Adrenal gland (tissue), 12 donors: ENCODE results near the gene HRH2. TPM values are rescaled to one million over a fixed set of nuclear protein-coding genes. Genes with fewer than 3 reads are reported as not detected.
"Not testable (repeated sequence)": the region's sequence is repeated elsewhere in the genome, so short reads cannot be mapped to it uniquely, and the experiment has no call there.

Source experiments
- DNase-seq, 7 donors: peaks; one replicate each; pipeline ENCODE4 v3.0.0-alpha.2; 2019 to 2020
- H3K27ac ChIP-seq, 5 donors: fragments of 200-600 bp; sonication (generic) in 4 of 5; 1 replicate in 3 of 5; 2 replicates in 2 of 5; pipeline versions ENCODE4 v1.5.1 to v1.8.0; 2016 to 2020; ENCODE audit warnings: mild to moderate bottlenecking in 1 of 5
- H3K27me3 ChIP-seq: fragments of 200-600 bp; 2 replicates; pipeline ENCODE4 v1.8.0; 2021
- H3K36me3 ChIP-seq, 2 donors: fragments of 200-600 bp; replicated peaks in 1 of 2; 1 replicate in 1 of 2; 2 replicates in 1 of 2; pipeline versions ENCODE4 v1.5.1 to v1.8.0; 2018 to 2022
- H3K4me1 ChIP-seq, 2 donors: fragments of 200-600 bp; replicated peaks in 1 of 2; 1 replicate in 1 of 2; 2 replicates in 1 of 2; pipeline versions ENCODE4 v1.5.1 to v1.8.0; 2018 to 2021
- H3K4me3 ChIP-seq, 4 donors: fragments of 200-600 bp; sonication (generic) in 3 of 4; one replicate each; pipeline ENCODE4 v1.5.1; 2016 to 2018
- H3K9me3 ChIP-seq, 3 donors: fragments of 200-600 bp; sonication (generic) in 1 of 3; replicated peaks in 1 of 3; 1 replicate in 2 of 3; 2 replicates in 1 of 3; pipeline versions ENCODE4 v1.5.1 to v1.8.0; 2016 to 2021
- CTCF ChIP-seq, 6 experiments: fragments of 450-650 bp in 4 of 6; fragments of 200-600 bp in 2 of 6; sonication (generic) in 1 of 6; IDR thresholded peaks; 1 replicate in 5 of 6; 2 replicates in 1 of 6; pipeline versions ENCODE4 v1.5.1 to v1.8.0; 2016 to 2021; ENCODE audit warnings: antibody characterized with exemption in 6 of 6, mild to moderate bottlenecking in 2 of 6, moderate library complexity in 1 of 6
- POLR2A ChIP-seq, 2 donors: fragments of 450-650 bp; IDR thresholded peaks; one replicate each; pipeline ENCODE4 v1.6.1; 2017; ENCODE audit warnings: antibody characterized with exemption in 2 of 2, mild to moderate bottlenecking in 2 of 2, moderate library complexity in 1 of 2
- WGBS, 4 donors: extraction: QIAGEN DNeasy Blood & Tissue Kit in 2 of 4; methylation state at CpG; one replicate each; pipeline versions ENCODE4 v1.1.5 to v1.1.7; 2013 to 2017; 5-methylcytosine and 5-hydroxymethylcytosine counted together
- intact Hi-C, 2 donors: fragments of 100-400 bp; cut with DNase I; formaldehyde crosslinking; loops; one replicate each; pipeline versions ENCODE4 v1.14.1 to v1.15.0; 2022 to 2023
- polyA plus RNA-seq, 3 donors: library from polyadenylated mRNA; stranded (reverse); fragments of 200-250 nt in 2 of 3; fragments of 350-450 nt in 1 of 3; fragmentation: Illumina TruSeq in 1 of 3; extraction: RNeasy Lipid Tissue Mini Kit (QIAGEN cat#74804) in 1 of 3; gene quantifications; one replicate each; pipeline ENCODE4 v1.2.3, GENCODE V29; 2013 to 2014
- total RNA-seq, 9 donors: library from RNA; depleted of rRNA in 4 of 9; stranded (reverse); fragments of >200 nt in 4 of 9; fragments of 120-200 nt in 1 of 9; fragmentation: NEBNext Ultra II Directional in 1 of 9; extraction: Animal tissue kit (Norgen Biotek cat#: 25700) in 1 of 9; gene quantifications; one replicate each; pipeline versions ENCODE4 v1.1.0 to v1.2.4, GENCODE V29; 2013 to 2023
- donor health status: healthy with polysubstance abuse.
- donor health status: Bipolar disorder and iron deficiency.
- donor health status: DM: yes; HTN: yes; CAD: no.
- donor health status: DM: no; HTN: no; CAD: no.
- donor health status: DM: no; HTN: no; CAD: no.
- donor health status: DM: yes; HTN: yes; CAD: no.

HRH2 gene
- total and polyA plus RNA-seq, 12 donors = 0.22 to 7.3 (median 3.1) TPM

DNA sequence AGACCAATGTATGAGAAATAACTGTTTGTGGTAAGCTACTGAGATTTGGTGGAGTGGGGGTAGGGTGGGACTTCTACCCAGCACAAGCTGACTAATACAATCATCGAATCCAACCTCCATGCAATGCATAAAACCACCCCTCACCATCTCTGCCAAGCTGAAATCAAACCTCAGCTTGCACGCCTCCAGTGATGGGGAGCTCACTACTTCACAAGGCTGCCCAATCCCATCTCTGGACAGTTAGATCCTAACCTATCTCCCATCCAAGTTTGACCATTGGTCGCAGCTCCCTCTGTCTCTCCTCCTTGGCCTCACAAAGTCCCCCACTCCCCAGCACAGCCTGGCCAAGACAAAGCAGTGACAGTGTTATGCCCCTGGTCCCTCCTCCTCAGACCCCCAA, 47.0 kb upstream of the HRH2 start:
- H3K27ac ChIP-seq = no peak overlapping the region
- intact Hi-C loops = no loop called here
- no peak overlapping the region for H3K4me3 ChIP-seq
- WGBS, 4 donors = 46 to 91% (median 57%) methylated on average over 3 of the region's 3 CpGs
- H3K9me3 ChIP-seq = no peaks in the 10 kb centered on the region
- H3K36me3 ChIP-seq = no peaks in the 10 kb centered on the region
- TF ChIP-seq POLR2A (IDR thresholded peaks at IDR 0.05) (no peak), CTCF (IDR thresholded peaks at IDR 0.05) (no peak)
- H3K27me3 ChIP-seq = no peaks in the 10 kb centered on the region
- no peaks in the 10 kb centered on the region for H3K4me1 ChIP-seq
- no peak for DNase-seq

DNA sequence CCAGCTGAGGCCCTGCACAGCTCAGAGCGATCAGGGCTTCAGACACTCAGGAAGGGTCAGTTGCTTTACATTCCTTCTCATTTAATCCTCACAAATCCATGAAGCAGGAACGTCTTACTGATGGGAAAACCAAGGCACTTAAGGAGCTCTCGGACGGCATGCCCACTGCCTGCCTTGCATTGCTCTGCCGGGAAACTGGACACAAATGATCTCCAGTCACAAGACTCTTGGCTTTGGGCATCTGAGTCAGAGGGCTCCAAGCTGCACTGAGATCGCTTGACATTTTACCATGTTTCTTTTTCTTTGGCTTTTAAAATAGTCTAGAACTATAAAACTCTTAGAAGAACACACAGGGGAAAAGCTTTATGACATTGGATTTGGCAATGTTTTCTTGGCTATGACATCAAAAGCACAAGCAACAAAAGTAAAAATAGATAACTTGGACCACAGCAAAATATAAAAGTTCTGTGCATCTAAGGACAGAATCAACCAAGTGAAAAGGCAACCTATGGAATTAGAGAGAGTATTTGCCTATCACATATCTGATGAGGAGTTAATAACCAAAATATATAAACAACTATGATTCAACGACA, 43.6 kb upstream of the HRH2 start:
- Histone ChIP-seq H3K27me3 (no peaks in the 10 kb centered on the region), H3K4me3 (no peak overlapping the region), H3K27ac (no peak overlapping the region), H3K36me3 (no peaks in the 10 kb centered on the region), H3K4me1 (no peaks in the 10 kb centered on the region), H3K9me3 (no peaks in the 10 kb centered on the region)
- 66 to 74% (median 72%) methylated on average over 7 of the region's 7 CpGs for WGBS, 4 donors
- intact Hi-C loops = no loop called here
- TF ChIP-seq POLR2A (IDR thresholded peaks at IDR 0.05) (no peak), CTCF (IDR thresholded peaks at IDR 0.05) (no peak)
- DNase-seq = no peak

GRCh38 chr5:175614861-175615260, 43.0 kb upstream of the HRH2 start:
- Histone ChIP-seq H3K27me3 (no peaks in the 10 kb centered on the region), H3K9me3 (no peaks in the 10 kb centered on the region), H3K27ac (no peak overlapping the region), H3K4me1 (no peaks in the 10 kb centered on the region), H3K4me3 (no peak overlapping the region), H3K36me3 (no peaks in the 10 kb centered on the region)
- no peak for TF ChIP-seq CTCF (IDR thresholded peaks at IDR 0.05)
- no peak for TF ChIP-seq POLR2A (IDR thresholded peaks at IDR 0.05)
- no peak for DNase-seq
- intact Hi-C loops = no loop called here
- WGBS, 4 donors = 60 to 72% (median 69%) methylated on average over 3 of the region's 3 CpGs

DNA sequence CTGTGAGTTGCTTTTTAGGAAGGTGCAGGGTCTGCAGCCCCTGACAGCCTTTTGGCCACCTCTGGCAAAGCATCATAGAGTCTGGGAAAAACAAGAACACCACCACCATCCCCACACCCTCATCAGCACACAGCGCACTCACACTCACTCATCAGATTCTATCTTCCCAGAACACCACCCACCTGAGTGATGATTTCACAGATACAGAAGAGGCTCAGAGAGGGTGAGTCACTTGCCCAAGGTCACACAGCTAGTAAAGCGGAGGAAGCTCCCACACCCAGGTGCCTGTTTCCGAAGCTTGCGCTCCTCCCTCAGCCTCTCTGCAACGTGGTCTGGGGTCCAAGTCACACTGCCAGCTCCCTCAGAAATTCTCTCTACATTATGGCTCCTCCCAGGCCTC, 41.8 kb upstream of the HRH2 start:
- Histone ChIP-seq H3K4me3 (no peak overlapping the region), H3K36me3 (no peaks in the 10 kb centered on the region), H3K27ac (no peak overlapping the region), H3K27me3 (no peaks in the 10 kb centered on the region), H3K4me1 (no peaks in the 10 kb centered on the region), H3K9me3 (no peaks in the 10 kb centered on the region)
- intact Hi-C loops = no loop called here
- TF ChIP-seq CTCF (IDR thresholded peaks at IDR 0.05) (no peak), POLR2A (IDR thresholded peaks at IDR 0.05) (no peak)
- DNase-seq = no peak
- 61 to 79% (median 66%) methylated on average over 5 of the region's 5 CpGs for WGBS, 4 donors

DNA sequence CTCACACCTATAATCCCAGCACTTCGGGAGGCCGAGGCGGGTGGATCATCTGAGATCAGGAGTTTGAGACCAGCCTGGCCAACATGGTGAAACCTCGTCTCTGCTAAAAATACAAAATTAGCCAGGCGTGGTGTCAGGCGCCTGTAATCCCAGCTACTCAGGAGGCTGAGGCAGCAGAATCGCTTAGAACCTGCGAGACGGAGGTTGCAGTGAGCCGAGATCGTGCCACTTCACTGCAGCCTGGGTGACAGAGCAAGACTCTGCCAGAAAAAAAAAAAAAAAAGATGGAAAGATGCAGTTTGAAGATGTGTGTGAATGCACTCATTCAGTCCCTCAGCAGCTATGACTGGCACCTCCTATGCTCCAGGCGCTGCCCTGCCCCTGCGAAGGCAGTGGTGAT, 41.3 kb upstream of the HRH2 start:
- H3K36me3 ChIP-seq, H3K4me3 ChIP-seq, intact Hi-C loops, DNase-seq, H3K4me1 ChIP-seq, H3K27ac ChIP-seq, H3K27me3 ChIP-seq, H3K9me3 ChIP-seq: not testable (repeated sequence)
- WGBS, 4 donors = 78 to 88% (median 82%) methylated on average over 11 to 13 of the region's 13 CpGs
